NCI-H446 (cell line): ENCODE results near the gene MYH10.

Experiments
- DNase-seq, 2 experiments: peaks; one replicate each; lab custom pipeline; 2025; lab: John Stamatoyannopoulos, UW

MYH10 gene

DNA sequence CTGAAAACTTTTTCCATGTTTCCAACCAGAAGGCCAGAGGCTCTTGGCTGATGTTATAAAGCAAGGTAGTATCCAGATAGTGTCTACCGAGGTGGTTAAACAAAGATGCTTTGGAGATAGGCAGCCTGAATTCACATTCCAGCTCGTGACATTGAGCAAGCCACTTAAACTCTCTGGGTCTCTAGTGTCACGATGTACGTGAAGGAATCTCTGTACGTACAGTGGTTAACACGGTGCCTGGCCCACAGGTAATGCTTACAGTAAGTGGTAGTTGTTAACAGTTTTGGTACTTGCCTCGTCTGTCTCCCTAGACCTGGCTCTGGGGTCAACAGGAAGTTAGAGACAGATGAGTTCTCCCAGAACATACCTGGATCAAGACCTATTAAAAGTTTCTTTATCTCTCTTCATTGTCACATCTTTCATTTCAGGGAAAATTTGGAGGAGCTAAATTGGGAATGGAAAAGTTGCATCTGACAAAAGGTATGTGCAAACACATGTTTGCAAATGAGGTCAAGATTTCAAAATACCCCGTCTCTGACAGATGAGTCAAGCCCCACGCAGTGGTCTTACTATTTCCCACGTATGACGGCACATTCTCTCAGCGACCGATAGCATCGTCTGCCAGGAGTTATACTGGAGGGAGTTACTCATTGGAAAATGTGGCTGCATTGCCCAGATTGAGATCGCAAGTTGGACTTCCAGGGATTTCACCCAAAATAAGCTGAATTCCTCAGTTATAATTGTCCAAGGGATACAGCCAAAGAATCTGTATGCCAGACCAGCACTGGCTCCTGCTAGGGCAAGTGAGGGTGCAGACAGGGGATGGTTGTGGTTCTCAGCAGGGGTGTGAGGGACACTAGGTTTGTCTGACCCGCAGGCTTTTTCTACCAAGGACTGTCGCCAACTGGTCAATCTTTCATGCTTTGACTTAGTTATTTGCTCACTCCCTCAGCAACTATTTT lies 18.9 kb upstream of the MYH10 start:
- no peak for DNase-seq

DNA sequence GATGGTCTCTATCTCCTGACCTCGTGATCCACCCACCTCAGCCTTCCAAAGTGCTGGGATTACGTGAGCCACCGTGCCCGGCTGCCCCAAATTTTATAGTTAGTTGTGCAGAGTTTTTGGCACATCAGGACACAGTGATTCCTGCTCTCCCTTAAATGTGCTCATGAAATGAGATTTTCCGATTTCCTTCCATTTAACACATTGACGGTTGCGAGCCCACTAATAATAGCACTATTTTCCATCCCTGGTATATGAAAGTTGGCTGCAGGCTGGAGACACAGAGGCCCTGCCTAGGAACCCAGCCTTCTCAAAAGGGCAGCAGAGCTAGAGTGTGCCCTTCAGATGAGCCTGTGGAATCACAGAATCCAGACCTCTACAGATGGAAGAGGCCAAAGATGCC lies 17.4 kb upstream of the MYH10 start:
- DNase-seq = no peak

DNA sequence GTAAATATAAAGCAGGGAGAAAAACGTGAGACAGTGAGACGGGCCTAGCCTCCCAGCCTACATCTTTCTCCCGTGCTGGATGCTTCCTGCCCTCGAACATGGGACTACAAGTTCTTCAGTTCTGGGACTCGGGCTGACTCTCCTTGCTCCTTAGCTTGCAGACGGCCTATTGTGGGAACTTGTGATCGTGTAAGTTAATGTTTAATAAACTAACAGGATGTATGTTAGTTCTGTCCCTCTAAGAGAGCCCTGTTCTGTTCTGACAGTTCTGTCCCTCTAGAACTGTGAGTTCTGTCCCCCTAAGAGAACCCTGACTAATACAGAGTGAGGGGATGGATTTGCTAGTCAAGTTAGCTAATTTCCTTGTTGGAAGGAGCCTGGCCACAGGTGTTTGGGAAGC lies 16.7 kb upstream of the MYH10 start:
- no peak for DNase-seq

DNA sequence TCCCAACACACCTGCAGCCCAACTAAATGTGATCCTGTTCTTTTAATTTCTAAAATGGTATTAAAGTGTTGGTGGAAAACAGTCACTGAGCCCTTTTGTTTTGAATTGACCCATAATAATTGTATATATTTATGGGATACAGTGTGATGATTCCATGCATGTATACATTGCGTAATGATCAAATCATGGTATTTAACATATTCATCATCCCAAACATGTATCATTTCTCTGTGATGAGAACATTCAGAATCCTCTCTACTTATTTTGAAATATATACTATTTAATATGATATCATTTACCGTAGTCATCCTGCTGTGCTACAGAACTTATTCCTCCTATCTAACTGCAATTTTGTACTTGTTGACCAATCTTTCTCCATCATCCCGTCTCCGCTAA lies 14.0 kb upstream of the MYH10 start:
- no peak for DNase-seq

DNA sequence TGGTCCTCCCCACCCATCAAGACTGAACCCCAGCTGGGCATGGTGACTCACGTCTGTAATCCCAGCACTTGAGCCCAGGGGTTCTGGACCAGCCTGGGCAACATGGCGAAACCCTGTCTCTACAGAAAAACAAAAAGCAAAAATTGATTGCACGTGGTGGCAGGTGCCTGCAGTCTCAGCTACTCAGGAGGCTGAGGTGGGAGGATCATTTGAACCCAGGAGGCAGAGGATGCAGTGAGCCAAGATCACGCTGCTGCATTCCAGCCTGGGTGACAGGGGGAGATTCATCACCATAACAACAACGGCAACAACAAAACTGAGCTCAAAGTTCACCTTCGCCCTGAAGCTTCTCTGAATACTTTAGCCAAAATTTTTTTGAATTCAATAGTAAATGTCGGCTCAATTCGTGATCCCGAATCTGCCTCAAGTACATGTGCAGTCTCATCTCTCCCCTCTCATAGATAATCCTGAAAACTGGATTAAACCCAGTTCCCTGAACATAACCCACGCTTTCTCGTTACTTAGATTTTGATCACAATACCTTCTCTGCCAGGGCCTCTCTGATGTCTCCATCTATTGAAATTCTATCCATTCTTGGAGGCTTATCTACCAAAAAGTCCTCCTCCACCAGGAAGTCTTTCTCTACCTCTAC lies 13.5 kb upstream of the MYH10 start:
- DNase-seq = no peak

DNA sequence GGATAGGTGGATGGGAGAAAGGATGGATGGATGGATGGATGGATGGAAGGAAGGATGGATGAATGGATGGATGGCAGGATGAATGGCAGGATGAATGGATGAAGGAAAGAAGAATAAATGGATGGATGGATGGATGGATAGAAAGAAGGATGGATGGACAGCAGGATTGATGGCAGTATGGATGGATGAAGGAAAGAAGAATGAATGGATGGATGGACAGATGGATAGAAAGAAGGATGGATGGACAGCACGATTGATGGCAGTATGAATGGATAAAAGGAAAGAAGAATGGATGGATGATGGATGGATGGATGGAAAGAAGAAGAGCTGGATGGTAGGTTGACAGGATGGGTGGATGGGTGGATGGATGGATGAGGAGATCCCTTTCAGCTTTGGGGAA lies 9.2 kb upstream of the MYH10 start:
- no peak for DNase-seq

DNA sequence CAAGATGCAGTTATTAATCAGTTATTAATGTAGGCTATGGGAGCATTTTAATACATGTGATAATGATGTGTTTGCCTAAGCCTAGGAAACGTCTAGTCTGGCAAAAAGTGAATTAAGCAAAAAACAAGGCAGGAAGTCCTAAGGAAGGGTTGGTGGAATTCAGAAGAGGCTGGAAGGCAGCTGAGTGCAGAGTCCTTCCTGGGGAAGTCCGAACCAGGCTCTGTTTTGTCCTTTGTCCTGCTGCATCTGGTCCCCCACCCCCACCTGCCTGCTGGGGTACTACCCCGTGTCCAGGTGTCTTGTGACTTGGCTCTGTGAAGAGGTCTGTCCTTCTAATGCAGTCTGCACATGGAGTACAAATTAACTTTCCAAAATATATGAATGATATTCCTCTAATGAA lies 1.5 kb upstream of the MYH10 start:
- DNase-seq = no peak

DNA sequence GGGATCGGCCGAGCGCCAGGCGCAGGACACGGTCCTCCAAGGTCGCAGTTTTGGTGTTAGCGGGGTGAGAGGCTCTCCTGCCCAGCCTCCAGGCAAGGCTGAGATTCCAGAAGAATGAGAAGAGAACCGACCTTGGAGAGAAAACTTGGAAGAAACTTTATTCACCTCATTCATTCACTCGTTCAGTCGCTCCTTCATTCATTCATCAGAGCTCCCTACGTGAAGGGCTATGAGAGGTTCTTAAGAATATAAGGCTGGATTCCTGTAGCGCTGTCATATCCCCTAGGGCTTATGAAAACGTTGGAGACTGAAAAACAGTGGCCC lies 991 bp upstream of the MYH10 start:
- DNase-seq = no peak

DNA sequence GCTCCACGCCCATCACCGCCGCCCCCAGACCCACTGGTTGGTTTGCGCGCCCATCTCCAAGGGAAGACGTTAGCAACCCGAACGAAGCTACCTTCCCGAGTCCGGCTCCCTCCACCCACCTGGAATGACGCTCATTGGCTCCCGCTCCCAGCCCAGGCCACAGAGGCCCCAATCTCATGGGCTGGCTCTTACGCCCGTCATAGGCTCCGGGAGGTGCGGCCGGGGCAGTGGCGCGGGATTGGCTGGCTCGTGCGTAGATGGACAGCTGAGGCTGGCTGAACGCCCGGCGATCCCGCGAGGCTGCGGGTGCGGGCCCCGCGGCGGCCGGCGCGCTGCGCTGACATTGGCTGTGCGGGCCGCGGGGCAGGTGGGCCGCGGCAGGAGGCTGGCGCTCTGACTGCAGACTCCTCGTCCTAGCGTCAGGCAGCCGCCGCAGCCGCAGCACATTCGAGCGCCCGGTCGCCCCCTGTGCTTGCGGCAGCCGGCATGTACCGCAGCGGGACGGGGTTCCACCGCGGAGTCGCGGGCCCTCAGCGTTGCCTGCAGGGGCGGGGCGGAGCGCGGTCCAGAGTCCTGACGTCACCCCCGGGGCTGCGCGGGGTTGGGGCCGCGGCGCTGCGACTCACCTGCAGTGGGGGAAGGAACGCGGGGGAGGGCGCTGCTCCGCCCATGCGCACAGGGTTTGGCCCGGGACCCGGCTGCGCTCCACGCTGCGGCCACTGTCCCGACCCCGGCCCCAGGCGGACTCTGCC lies 453 bp upstream of the MYH10 start:
- DNase-seq = peak; percentile 99

DNA sequence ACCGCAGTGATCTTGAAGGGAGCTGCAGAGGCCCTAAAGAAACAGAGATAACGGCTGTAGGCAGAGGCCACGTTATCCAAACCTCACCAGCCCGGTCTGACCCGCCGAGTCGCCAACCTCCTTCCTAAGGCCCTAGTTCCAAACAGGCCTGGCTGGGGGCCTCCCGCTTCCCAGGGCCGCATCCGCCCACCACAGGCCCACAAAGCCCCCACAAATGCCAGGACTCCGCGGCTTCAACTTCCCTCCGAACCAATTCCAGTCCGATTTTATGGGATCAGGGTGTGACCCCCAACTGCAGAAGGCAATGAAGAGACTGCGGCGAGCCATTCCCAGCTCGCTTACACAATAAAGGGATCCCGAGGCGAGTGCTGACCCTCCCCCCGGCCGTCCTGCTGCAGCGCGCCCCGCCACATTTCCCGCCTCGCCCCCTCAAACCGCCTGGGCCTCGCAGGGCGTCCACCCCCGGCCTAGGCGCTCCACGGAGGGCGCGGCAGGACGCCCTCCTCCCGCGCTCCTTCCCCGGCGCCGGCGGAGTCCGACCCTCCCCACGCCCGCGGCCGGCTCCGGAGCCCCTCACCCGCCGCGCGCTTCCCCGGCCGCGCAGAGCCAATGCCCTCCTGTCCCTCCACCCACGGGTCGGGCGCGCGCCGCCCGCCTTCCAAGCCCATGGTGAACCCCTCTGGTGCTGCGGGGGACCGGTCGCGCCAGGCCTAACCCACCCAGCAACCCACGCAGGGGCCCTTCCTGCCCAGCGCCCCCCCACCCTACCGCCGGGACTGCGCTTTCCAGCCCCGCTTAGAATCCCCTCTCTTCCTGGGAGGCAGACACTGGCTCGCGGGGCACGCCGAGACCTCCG lies 926 bp downstream of the MYH10 start:
- DNase-seq = no peak

DNA sequence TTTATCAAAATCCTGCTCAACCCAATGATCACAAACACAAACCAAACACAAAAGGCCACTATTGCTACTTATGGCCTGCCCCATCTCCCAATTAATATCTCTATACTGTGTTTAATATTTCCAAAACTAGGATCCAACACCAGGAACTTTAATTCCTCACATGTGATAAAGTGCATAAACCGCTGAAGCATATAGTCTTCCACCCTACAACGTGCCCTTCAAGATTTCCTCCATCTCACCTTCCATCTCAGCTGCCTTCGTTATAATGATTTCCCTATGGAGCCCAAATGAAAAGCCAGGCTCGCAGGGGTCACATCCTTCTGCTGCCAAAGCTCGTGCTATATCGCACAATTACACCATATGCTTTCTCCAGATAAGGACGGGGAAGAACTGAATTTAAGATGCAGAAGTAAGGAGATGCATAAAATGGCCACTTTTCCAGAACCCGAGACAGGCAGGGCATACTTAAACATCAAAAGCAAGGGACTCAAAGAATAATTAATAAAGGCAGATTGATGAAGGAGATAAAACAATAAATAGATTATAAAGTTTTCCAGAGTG lies 1.8 kb downstream of the MYH10 start:
- no peak for DNase-seq

DNA sequence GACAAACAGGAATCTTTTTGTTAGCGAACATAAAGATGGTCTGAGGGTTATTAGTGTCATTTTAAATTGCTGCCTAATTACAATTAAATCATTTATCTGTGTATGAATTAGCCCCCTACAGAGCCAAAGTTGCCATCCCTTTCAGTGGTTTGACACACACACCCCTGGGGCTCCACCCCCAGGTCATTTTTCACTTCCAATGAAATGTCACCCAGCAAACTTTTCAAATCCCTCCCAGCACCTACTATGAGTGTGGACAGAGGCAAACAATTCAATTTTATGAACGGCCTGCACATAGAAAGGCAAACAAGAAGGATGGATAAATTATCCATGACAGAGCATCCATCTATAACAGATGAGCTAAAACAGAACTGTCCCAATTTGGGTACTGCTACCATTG lies 2.4 kb downstream of the MYH10 start:
- no peak for DNase-seq

DNA sequence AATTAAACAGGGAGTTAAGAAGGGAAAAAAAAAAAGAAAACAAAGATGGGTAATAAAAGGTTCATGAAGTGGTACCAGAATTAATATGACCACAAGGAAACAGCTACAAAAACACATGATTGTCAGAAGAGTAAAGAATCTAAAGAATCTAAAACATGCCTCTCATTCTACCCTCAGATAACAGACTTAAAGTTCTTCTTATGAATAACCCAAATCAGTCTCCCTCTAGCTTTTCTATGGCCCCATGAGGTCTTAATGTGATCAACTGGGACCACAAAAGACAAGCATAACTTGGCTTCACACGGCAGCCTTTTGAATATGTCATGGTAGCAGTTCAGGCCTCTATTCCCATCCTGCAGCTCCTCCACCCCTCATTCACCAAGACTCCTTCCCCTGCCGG lies 6.9 kb downstream of the MYH10 start:
- DNase-seq = no peak

DNA sequence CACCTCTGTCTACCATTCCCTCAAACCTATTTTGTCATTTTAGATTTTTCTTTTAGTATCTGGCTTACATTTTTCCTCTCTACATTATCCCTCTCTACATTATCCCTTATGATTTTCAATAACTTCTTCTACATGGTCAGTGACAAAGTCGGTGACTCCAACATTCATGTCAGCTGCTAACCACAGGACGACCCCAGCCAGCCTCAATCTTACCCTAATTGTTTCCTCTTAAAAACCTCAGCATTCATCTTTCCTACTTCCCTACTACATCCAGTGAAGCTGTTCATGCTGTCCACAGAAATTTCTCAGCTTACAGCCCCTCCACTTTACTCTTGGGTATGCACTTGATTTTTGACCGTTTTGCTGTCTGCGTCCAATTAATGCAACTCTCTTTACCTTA lies 8.3 kb downstream of the MYH10 start:
- no peak for DNase-seq

DNA sequence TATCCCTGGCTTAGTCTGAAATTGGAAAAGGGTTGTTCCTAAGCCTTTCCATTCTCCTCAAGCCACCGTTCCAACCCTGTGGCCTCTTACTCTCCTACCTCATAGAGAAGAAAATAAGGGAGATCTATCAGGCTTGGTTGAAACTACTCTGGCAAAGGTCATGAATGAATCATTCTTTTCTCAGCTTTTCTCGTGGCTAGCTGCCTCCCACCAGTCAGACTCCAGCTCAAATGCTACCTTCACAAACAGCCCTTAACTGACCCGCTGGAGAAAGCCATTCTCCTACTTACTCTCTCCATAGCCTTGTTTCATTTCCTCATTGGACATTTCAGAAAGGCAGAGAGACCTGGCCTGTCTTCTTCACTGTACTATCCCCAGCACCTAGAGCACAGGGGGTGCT lies 8.9 kb downstream of the MYH10 start:
- DNase-seq = no peak

DNA sequence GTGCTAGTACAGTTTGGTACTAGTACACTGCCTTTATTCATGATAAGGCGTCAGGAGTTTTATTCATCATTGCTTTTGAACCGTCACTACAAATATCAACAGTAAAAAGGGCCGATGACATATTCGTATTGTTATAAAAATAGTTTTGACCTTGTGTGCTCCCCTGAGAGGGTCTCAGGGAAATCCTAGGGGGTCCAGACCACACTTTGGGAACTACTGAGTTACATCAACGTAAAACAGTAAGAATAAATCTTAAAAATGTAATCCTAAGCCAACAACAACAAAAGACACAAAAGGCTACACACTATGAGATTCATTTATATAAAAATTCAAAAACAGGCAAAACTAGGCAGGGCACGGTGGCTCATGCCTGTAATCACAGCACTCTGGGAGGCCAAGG lies 11.2 kb downstream of the MYH10 start:
- DNase-seq = no peak

DNA sequence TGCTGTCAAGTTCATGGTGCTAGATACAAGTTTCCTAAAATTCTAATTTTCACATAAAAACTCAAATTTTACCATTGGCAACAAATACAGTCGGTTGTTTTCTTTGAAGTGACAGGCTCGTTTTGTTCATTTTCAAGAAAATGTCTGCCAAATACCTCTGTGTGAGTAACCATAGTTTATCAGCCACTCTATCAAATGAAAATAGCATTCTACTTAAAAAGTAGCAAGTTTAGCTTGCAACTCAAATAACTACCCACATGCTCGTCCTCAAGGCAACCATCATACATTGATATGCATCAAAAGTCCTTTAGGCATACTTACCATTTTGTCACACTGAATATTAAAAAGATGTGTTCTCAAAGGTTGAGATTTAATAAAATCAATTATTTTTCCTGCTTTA lies 11.7 kb downstream of the MYH10 start:
- no peak for DNase-seq

DNA sequence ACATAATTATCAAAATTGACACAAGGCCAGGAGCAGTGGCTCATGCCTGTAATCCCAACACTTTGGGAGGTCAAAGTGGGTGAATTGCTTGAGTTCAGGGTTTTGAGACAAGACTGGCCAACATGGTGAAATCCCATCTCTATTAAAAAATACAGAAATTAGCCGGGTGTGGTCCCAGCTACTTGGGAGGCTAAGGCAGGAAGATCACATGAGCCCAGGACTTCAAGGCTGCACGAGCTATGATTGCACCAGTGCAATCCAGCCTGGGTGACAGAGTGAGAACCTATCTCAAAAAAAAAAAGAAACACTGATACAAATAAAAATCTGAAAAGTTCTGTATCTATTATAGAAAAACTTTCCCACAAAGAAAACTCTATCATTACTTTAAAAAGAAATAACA lies 15.5 kb downstream of the MYH10 start:
- no peak for DNase-seq

DNA sequence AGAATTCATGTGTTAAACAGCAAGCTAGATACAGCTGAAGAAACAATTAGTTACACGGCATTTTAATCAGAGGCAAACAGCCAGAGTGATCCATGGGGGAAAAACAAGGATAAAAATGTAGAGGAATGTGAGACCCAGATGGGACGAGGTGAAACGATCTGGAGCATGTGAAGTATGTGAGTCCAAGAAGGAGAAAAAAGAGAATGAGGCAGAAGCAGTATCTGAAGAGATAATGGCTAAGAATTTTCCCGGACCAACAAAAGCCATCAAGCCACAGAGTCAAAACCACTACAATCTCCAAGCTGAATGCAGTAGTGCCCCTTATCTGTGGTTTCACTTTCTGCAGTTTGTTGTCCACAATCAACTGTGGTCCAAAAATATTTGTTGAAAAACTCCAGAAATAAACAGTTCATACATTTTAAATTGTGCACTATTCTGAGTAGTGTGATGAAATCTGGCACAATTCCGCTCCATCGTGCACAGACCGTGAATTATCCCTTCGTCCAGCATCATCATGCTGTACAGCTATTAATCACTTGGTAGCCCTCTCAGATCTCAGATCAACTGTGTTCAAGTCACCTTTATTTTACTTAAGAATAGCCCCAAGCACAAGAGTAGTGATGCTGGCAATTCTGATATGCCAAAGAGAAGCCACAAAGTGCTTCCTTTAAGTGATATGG lies 18.8 kb downstream of the MYH10 start:
- DNase-seq = no peak

DNA sequence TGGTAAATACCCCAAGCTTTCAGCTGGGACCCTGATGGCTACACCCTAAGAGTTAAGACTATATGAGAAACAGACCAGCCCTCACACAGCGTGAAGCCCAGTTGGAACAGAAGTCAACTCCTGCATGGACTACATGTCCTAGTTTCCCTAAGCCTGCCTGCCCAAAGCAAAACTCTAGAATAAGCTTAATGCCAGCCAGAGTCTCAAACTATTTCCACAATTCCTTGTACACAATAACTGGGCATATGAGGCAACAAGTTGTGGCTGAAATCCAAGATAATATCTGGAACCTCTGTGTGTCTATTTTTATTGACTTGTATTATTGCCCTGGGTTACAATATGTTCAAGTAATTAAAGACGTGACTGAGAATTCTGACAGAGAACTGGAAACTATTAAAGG lies 19.4 kb downstream of the MYH10 start:
- DNase-seq = no peak

DNA sequence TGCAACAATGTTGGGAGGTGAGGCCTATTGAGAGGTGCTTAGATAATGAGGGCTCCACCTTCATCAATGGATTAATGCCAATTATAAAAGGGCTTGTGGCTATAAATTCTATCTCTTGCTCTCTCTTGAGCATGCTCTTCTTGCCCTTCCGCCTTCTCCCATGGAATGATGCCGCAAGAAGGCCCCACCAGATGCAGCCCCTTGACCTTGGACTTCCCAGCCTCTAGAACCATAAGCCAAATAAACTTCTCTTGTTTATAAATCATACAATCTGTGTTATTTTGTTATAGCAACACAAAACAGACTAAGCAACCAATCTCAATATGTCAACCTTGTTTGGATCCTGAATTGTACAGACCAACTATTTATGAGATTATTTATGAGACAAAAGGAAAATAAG lies 20.0 kb downstream of the MYH10 start:
- DNase-seq = no peak
